ENCODE measurements around the gene ECI1.

Gene ECI1

DNA sequence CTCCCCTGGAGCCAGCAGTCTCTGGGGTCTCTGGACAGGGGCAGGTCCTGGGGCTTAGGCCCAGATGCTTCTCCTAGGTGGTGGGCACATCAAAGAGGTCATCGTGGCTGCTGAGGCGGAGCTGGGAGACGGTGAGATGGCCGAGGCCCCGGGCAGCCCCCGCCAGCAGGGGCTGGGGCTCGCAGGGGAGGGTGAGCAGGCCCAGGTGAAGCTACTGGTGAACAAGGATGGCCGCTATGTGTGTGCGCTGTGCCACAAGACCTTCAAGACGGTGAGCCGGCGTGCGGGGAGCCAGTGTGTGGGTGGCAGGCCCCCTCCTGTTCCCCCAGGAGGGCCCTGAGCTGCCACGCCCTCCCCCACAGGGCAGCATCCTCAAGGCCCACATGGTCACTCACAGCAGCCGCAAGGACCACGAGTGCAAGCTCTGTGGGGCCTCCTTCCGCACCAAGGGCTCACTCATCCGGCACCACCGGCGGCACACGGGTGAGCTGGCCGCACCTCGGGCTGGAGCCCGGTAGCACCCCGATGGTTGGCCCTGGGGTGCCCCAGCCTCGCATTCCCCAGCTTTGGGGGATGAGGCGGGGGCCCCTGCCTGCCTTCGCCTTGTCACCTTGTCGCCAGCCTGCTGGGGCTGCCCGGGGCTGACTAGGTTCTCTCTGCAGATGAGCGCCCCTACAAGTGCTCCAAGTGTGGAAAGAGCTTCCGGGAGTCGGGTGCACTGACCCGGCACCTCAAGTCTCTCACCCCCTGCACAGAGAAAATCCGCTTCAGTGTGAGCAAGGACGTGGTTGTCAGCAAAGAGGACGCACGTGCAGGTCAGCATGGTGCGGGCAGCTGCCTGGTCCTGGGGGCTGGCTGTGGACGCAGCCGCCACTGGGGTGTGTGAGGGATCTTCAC, 19.0 kb downstream of the ECI1 start:
- no peak overlapping the region for H2AFZ ChIP-seq
- no peaks in the 10 kb centered on the region for H3K27me3 ChIP-seq (ENCODE audit: control insufficient read depth, insufficient read depth, low read length)
- peaks cover 4% of the 10 kb centered on the region for H3K79me2 ChIP-seq
- H3K9me3 ChIP-seq (ENCODE audit: control insufficient read depth, low read length), result no peaks in the 10 kb centered on the region
- no peak overlapping the region for H3K27ac ChIP-seq
- no peak overlapping the region for H3K4me2 ChIP-seq (ENCODE audit: low read length)
- TF ChIP-seq CTCF (IDR thresholded peaks at IDR 0.05), result no peak
- no peak overlapping the region for H3K4me3 ChIP-seq (ENCODE audit: low read depth, low read length)
- no peak overlapping the region for H3K9ac ChIP-seq
- H3K4me1 ChIP-seq, result no peaks in the 10 kb centered on the region
- H3K36me3 ChIP-seq (ENCODE audit: control insufficient read depth, insufficient read depth, low read length), result no peaks in the 10 kb centered on the region

GRCh38 chr16:2231016-2231931, 20.1 kb downstream of the ECI1 start:
- H2AFZ ChIP-seq, result no peak overlapping the region
- H3K36me3 ChIP-seq (ENCODE audit: control insufficient read depth, insufficient read depth, low read length), result no peaks in the 10 kb centered on the region
- no peak for TF ChIP-seq CTCF (IDR thresholded peaks at IDR 0.05)
- no peaks in the 10 kb centered on the region for H3K27me3 ChIP-seq (ENCODE audit: control insufficient read depth, insufficient read depth, low read length)
- H3K4me1 ChIP-seq, result no peaks in the 10 kb centered on the region
- H3K9ac ChIP-seq, result no peak overlapping the region
- no peaks in the 10 kb centered on the region for H3K9me3 ChIP-seq (ENCODE audit: control insufficient read depth, low read length)
- H3K4me3 ChIP-seq (ENCODE audit: low read depth, low read length), result no peak overlapping the region
- no peak overlapping the region for H3K27ac ChIP-seq
- no peak overlapping the region for H3K4me2 ChIP-seq (ENCODE audit: low read length)
- peaks cover 9% of the 10 kb centered on the region for H3K79me2 ChIP-seq

GRCh38 chr16:2230376-2230775, 21.0 kb downstream of the ECI1 start:
- Histone ChIP-seq H3K79me2 (peaks cover 14% of the 10 kb centered on the region), H3K9ac (no peak overlapping the region), H3K27ac (no peak overlapping the region), H3K4me3 (ENCODE audit: low read depth, low read length) (no peak overlapping the region), H3K9me3 (ENCODE audit: control insufficient read depth, low read length) (no peaks in the 10 kb centered on the region), H3K36me3 (ENCODE audit: control insufficient read depth, insufficient read depth, low read length) (no peaks in the 10 kb centered on the region), H2AFZ (no peak overlapping the region), H3K27me3 (ENCODE audit: control insufficient read depth, insufficient read depth, low read length) (no peaks in the 10 kb centered on the region), H3K4me2 (ENCODE audit: low read length) (no peak overlapping the region), H3K4me1 (no peaks in the 10 kb centered on the region)
- TF ChIP-seq CTCF (IDR thresholded peaks at IDR 0.05), result no peak

DNA sequence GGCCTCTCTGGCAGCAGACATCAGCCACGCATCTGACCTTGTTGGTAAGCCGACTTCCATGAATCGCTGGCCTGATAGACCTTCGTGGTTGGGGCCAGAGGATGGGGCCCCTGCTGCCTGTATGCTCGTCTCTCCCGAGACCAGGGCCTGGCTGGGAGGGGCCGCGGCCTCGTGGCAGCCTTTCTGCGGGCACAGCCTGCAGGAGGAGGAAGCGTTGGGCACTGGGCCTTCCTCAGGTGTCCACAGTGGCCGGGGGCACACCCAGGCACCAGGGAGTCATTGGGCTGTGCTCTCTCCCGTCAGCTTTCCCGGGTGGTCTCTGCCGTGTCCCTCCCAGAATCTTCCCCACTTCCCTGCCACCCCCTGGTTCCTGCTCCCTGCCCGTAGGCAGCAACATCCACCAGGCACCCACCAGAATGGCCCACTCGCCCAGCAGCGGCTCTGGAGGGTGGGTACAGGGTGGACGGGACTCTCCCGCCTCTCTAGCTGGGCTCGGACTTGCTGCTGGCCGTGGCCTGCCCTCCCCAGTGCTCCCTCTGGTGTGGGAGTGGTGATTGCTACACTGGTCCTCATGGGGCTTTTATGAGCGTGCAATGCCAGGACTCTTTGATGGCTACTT, 21.6 kb downstream of the ECI1 start:
- no peaks in the 10 kb centered on the region for H3K9me3 ChIP-seq (ENCODE audit: control insufficient read depth, low read length)
- no peaks in the 10 kb centered on the region for H3K4me1 ChIP-seq
- no peak overlapping the region for H3K4me2 ChIP-seq (ENCODE audit: low read length)
- H2AFZ ChIP-seq, result no peak overlapping the region
- H3K27ac ChIP-seq, result no peak overlapping the region
- TF ChIP-seq CTCF (IDR thresholded peaks at IDR 0.05), result no peak
- H3K79me2 ChIP-seq, result peaks cover 20% of the 10 kb centered on the region
- no peaks in the 10 kb centered on the region for H3K36me3 ChIP-seq (ENCODE audit: control insufficient read depth, insufficient read depth, low read length)
- H3K4me3 ChIP-seq (ENCODE audit: low read depth, low read length), result no peak overlapping the region
- no peaks in the 10 kb centered on the region for H3K27me3 ChIP-seq (ENCODE audit: control insufficient read depth, insufficient read depth, low read length)
- no peak overlapping the region for H3K9ac ChIP-seq
